NOMO-1 (cell line): ENCODE results near the gene AHSA1.

ENCODE experiments used
- DNase-seq, 2 experiments: peaks; one replicate each; lab custom pipeline; 2025; ENCODE audit not compliant: unreplicated experiment in 2 of 2; lab: John Stamatoyannopoulos, UW

AHSA1 gene

DNA sequence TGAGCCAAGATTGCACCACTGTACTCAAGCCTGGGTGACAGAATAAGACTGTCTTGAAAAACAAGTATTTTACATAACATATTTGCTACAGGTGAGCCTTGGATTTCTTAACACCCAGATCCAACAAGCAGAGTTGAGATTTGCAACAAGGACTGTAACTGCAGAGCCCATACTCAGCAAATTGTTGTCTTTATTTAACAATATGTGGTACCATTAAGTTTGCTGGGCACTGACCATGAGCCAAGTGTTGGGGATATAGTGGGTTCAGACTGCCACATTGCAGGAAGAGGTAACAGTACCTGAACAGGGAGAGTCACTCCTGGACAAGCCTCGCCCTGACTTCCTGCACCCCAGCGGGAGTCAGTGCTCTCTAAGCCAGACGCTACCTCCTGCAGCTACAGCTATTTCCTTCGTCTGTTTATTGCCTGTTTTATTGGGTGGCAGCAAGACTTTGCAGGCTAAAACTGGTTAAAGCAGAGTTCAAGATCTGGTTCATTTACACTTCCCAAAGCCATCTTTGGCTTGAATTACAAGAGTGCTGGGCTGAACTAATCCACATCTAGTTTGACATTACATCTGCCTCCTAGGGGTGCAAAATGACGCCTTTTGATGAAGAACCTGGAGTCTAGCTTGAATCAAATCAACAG is 12.5 kb downstream of the AHSA1 start:
- no peak for DNase-seq

- DNase-seq: no peak
Observed at GRCh38 chr14:77473921-77474320, 16.0 kb downstream of the AHSA1 start.

DNA sequence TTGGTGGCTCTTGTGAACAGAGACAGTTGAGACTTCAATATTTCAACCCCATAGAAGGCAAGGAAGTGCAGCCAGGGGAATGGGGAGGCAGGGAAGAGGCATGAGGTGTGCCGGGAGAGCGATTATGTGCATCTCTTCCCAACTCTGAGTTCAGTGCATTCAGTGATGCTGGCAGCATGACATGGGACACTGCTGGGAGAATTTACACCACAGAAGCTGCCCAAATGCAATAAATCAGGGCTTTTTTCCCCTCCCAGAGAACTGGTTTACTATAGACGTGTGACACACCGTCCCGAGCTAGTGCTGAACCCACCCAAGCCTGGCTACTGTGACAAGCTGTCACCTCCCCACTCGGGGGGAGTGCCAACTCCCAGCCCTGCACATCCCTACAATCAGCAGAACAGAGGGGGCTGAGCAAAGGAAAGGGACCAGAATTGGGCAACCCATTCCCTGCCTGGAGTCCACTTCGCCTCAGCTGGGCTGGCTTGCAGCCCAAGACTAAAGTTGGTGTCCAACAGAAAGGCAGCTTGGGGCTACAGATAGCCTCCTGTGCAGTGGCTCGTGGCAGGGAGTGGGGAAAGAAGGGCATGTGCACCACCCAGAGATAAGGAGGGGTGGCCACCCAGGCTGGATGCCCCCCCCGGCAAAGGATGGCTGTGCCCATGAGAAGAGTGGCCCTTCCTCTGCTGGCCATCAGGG is 16.7 kb downstream of the AHSA1 start:
- DNase-seq: no peak

DNA sequence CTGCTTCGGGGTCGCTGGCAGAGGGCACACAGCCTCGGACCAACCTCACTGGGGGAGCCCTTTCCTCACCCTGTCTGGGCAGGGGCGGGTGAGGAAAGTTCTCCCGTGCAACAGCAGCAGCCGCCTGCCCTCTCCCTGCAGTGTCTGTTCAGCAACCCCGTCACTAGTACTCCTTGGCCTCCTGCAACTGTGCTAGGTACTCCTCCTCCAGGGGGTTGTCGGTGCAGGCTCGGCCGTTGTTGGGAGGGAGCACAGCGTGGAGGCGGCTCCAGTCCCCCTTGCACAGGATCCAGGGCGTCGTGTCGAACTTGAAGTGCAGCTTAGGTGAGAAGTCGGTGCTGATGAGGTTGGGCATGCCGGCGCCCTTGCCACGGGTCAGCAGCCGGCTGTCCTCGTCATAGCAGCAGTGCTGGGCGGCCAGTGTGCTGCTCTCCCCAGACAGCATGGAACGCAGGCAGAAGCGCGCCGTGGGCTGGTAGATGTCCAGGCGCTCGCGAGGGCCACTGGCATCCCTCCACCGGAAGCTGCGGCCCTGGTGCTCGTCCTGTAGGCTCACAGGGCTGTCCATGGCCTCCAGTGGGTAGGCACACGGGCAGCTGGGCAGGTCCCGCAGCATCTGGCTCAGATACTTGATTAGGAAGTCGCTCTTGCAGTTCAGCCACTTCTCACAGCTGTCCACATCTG is 17.7 kb downstream of the AHSA1 start:
- no peak for DNase-seq

GRCh38 chr14:77478029-77478428 is 20.1 kb downstream of the AHSA1 start:
- no peak for DNase-seq

- DNase-seq: peak; percentile 5 to 49
Observed at GRCh38 chr14:77478796-77479195, 20.9 kb downstream of the AHSA1 start.

DNA sequence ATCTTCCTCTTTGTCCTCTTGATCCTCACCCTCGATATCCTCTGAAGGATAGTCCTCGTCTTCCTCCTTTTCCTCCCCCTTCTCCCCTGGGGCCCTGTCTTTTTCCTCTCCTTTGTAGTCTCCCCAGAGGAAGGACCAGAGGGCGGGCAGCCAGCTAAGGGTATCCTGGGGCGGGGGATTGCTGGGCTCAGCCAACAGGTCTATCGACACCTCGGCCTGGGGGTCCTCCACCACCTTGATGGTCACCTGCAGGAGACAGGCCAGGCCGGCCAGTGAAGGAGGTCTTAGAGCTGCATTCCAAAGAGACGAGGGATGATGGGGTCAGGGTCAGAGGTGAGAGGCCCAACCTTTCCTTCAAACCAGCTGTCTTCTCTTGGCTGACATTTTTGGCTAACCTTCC is 24.5 kb downstream of the AHSA1 start:
- DNase-seq: no peak

DNA sequence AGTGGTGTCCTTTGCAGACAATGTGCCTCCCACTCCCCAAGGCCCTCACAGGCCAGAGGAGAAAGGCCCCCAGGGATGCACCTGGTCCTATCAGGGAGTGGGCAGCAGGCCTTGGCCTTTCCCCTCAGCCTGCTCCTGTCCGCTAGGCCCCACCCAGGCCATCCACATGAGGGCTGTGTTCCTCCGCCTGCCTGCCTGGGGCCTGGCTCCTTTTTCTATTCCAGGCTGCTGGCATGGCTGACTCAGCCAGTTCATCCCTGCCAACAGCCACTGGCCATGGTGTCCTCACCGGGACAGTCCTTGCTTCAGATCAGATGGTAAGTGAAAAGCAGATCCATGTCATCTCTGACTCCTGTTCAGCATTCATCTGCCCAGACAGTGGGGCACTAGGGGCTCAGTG is 27.4 kb downstream of the AHSA1 start:
- DNase-seq: no peak

DNA sequence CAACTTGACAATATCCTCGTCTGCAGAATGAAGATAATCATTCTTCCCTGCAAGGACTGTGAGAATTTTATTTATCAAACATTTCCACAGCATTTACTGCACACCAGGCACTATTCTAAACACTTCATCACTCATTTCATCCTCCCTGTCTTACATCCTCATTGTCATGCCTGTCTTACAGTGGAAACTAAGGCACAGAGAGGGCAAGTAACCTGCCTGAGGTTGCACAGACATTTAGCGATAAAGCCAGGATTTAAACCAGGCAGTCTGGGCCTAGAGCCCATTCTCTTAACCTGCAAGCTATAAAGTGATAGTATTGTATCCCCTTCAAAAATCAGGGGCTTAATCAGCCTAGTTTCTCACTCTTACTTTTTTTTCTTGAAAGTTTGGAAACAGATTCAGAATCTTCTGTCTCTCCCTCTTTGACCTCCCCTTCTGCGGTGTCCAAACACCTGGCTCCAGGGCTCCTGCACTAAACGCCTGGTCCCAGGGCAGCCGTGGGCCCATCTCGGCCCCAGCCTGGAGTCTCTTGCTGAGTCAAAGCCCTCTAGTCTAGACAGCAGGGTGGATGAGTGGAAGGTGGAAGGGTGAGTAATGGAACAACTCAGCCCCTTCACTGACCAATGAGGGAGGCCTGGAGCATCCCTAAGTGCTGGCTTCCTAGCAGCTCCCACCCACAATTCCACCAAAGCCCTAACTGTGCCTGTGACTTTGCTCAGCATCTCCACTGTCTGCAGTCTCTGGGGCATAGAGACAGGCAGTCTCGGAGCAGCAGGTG is 28.2 kb downstream of the AHSA1 start:
- DNase-seq: no peak

- no peak for DNase-seq
Observed at GRCh38 chr14:77488558-77488957, 30.7 kb downstream of the AHSA1 start.

DNA sequence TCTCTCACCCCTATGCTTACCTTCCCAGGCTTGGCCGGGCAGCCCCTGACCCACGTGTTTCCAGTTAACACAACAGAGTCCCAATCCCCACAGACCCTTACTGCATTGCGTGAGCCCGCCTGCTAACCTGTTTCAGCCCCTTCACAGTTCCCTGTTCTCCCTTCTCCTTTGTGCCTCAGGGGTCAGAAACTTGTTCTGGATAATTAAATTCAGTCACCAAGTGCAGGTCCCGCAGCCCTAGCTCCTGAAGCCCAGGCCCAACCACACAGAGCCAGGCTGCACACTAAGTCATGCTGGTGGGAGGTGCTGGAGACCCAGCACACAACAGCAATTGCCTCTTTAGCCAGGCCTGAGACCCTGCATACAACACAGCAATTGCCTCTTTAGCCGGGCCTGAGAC is 31.1 kb downstream of the AHSA1 start:
- DNase-seq: no peak

DNA sequence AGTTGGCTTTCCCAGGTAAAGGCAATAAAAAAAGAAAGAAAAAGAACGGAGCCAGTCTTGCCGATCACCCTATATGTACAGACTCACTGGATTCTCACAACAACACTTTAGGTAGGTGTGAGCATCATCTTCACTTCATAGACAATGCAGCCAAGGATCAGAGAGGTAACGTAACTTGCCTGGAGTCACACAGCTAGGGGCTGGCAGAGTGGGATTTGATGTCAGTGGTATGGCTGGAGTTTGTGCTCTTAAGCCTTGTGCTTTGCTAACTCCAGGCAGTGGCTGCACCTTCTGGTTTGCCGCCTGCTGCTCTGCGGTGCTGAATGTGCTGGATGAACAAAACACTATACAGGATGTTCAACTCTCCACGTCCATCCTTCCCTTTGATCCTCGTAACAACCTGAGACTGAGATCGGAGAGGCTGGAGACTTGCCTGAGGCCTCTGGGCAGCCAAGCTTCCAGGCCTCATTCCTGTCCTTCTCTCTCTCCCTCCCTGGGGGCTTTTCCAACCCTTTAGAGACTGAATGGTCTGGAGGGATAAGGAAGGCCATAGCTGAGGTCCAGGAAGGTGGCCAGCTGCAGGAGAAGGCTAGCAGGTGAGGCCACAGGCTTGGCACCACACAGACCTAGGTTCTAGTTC is 32.6 kb downstream of the AHSA1 start:
- DNase-seq: no peak

GRCh38 chr14:77491056-77491455 is 33.2 kb downstream of the AHSA1 start:
- no peak for DNase-seq

DNA sequence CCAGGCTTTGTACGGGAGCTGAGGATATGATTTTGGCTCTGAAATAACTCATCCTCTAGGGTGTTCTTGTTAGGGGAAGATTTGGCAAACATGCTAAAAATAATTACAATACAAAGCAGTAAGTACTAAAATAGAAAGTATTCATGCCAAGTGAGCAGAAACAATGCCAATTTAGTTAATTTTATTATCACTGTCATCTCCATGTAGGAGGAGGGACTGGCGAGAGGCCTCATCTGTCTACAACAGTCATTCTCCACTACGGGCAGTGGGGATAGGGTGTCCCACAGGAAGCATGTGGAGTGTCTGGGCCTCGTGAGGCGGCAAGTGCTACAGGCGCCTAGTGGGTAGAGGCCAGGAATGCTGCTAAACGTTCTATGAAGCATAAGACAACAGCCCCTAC is 37.4 kb downstream of the AHSA1 start:
- no peak for DNase-seq

GRCh38 chr14:77498120-77498979 is 40.5 kb downstream of the AHSA1 start, which contains the start of gene ISM2:
Gene ISM2 (minus strand): TSS chr14:77498816. CDS start chr14:77498793, 23 bp downstream.
- DNase-seq: peak; percentile 18 to 19

- no peak for DNase-seq
Observed at GRCh38 chr14:77498984-77499527, 41.2 kb downstream of the AHSA1 start.

GRCh38 chr14:77502109-77502782 is 44.4 kb downstream of the AHSA1 start:
- DNase-seq: no peak

DNA sequence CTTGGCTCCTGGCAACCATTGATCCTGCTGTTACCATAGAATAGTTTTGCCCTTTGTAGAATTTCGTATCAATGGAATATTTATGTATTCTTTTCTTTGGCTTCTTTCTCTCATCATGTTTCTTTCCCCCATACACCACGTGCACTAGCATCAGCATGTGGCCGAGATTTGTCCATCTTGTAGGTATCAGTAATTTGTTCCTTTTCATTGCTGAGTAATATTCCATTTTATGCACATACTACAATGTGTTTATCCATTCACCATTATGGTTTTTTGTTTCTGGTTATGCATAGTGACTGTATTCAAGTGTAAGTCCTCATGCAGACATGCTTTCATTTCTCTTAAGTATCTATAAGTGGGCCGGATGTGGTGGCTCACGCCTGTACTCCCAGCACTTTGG is 45.2 kb downstream of the AHSA1 start:
- no peak for DNase-seq

GRCh38 chr14:77505031-77505430 is 47.1 kb downstream of the AHSA1 start:
- DNase-seq: no peak
